HepG2 (cell line): ENCODE measurements around the gene AUP1.

Experiments
- CTCF ChIP-seq: sonication (generic); formaldehyde crosslinking; IDR thresholded peaks from 2 replicates; pipeline ENCODE4 v1.5.0; 2020; ENCODE audit warnings: mild to moderate bottlenecking, missing genetic modification reagents, moderate library complexity
- MED13 ChIP-seq: sonication (generic); formaldehyde crosslinking; IDR thresholded peaks from 2 replicates; pipeline ENCODE4 v1.5.0; 2020; ENCODE audit warnings: missing genetic modification reagents
- TAF15 ChIP-seq: fragments of 200-400 bp; formaldehyde crosslinking; IDR thresholded peaks from one replicate; pipeline ENCODE4 v1.6.1; 2018; ENCODE audit warnings: mild to moderate bottlenecking, low read depth, low read length; ENCODE audit not compliant: poor library complexity, severe bottlenecking
- THAP7 ChIP-seq: sonication (generic); formaldehyde crosslinking; IDR thresholded peaks from 2 replicates; pipeline ENCODE4 v1.8.1; 2023; ENCODE audit warnings: mild to moderate bottlenecking, missing genetic modification reagents
- THYN1 ChIP-seq: sonication (generic); formaldehyde crosslinking; IDR thresholded peaks from 2 replicates; pipeline ENCODE4 v1.8.1; 2023; ENCODE audit warnings: low read depth, mild to moderate bottlenecking, moderate library complexity, missing genetic modification reagents, borderline replicate concordance
- ZBTB1 ChIP-seq: sonication (generic); formaldehyde crosslinking; IDR thresholded peaks from 2 replicates; pipeline ENCODE4 v1.4.0; 2020; ENCODE audit warnings: missing genetic modification reagents, borderline replicate concordance
- ZNF703 ChIP-seq: sonication (generic); formaldehyde crosslinking; IDR thresholded peaks from 2 replicates; pipeline ENCODE4 v1.5.1; 2020; ENCODE audit warnings: missing genetic modification reagents, mild to moderate bottlenecking, moderate library complexity, borderline replicate concordance

GRCh38 chr2:74537140-74537539 is 7.6 kb upstream of the AUP1 start:
- TF ChIP-seq THYN1 (CRISPR knock-in tag) (no peak), TAF15 (no peak), ZNF703 (CRISPR knock-in tag) (no peak), CTCF (CRISPR knock-in tag) (no peak), MED13 (CRISPR knock-in tag) (no peak), ZBTB1 (no peak), THAP7 (CRISPR knock-in tag) (no peak)
